MM.1S (cell line): Measurements from ENCODE around the gene ME2.

Experiments
- CTCF ChIP-seq: fragments of 300-600 bp; sonication (generic); IDR thresholded peaks from 2 replicates; pipeline ENCODE4 v1.5.1; 2016; ENCODE audit warnings: antibody characterized with exemption, low read length, mixed read lengths
- EZH2 ChIP-seq: fragments of 300-600 bp; sonication (generic); optimal IDR thresholded peaks from 2 replicates; pipeline ENCODE3; 2017; ENCODE audit warnings: low read depth, mild to moderate bottlenecking, antibody characterized with exemption, low read length, mixed read lengths

GRCh38 chr18:50848061-50848551, 30.8 kb upstream of the ME2 start:
- TF ChIP-seq CTCF = no peak
- TF ChIP-seq EZH2 = no peak
